ENCODE data around the gene UQCC5.

DNA sequence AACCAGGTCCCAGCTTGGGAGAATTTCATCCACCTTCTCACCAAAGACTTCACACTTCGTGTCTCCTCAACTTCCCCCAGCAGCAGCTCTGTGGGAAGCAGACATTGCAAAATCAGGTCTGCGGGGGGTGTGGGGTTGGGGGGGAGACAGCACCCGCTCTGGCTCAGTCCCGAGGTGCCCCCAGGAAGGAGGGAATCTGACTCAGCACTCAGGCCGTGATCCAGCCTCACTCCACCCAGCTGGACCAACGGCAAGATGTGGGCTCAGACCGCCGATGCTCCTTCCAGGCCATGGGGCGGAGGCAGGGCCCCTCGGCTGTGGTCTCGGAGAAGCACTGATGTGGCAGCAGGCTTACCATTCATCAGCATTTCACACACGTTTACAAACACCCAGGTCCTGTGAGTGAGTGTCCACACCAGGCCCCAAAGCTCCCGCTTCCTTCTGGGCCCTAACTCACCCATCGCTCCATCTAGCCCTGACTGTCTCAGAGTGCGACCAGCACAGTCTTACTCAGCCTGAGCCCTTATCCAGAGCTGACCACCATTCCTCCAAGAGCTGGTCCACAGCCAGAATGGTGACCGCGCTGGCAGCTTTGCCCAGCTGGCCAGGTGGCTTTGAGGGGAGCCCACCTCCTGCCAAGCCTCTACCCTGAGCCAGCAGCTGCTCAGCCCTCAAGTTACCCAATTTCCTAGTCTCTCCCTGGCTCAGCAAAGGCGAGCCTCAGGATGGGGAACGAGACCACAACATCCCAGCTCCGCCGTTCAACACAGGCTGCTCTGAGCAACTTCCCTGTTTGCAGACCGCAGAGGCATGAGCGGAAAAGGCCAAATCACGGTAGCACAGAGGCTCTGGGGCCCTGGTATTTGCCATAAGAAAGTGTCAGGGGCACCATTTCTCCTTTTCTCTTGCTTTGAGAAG lies 38.0 kb upstream of the UQCC5 start:
- TF ChIP-seq, protein P1, sequence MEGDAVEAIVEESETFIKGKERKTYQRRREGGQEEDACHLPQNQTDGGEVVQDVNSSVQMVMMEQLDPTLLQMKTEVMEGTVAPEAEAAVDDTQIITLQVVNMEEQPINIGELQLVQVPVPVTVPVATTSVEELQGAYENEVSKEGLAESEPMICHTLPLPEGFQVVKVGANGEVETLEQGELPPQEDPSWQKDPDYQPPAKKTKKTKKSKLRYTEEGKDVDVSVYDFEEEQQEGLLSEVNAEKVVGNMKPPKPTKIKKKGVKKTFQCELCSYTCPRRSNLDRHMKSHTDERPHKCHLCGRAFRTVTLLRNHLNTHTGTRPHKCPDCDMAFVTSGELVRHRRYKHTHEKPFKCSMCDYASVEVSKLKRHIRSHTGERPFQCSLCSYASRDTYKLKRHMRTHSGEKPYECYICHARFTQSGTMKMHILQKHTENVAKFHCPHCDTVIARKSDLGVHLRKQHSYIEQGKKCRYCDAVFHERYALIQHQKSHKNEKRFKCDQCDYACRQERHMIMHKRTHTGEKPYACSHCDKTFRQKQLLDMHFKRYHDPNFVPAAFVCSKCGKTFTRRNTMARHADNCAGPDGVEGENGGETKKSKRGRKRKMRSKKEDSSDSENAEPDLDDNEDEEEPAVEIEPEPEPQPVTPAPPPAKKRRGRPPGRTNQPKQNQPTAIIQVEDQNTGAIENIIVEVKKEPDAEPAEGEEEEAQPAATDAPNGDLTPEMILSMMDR (IDR thresholded peaks at IDR 0.05): no peak
- no peak for TF ChIP-seq POLR2A (IDR thresholded peaks at IDR 0.05)

All from uterus (tissue), 2 donors.